Activated CD4-positive, alpha-beta T cell treated with anti-CD3 and anti-CD28 coated beads for 36 hours (primary cell): ENCODE results near the gene TRMT61A. TPM values are rescaled to one million over a fixed set of nuclear protein-coding genes. Genes with fewer than 3 reads are reported as not detected.

Experiments
- ATAC-seq: fragments of 200-7000 bp; cut with Tn5 transposase; one replicate; pipeline ENCODE4 v1.10.0; 2021; ENCODE audit warnings: mild to moderate bottlenecking, moderate library complexity
- CTCF ChIA-PET: fragments of 350-600 bp; sonication (Branson Sonifier 250); formaldehyde crosslinking; loops from one replicate; lab custom pipeline; 2021; ENCODE audit warnings: antibody characterized with exemption; lab: Charles Lee
- POLR2A ChIA-PET: fragments of 350-600 bp; sonication (Branson Sonifier 250); formaldehyde crosslinking; loops from one replicate; lab custom pipeline; 2021; ENCODE audit warnings: antibody characterized with exemption, inconsistent platforms; lab: Charles Lee
- DNase-seq: peaks from one replicate; pipeline ENCODE4 v3.0.0-alpha.2; 2020
- H3K27ac Mint-ChIP-seq: one replicate; pipeline ENCODE4 v1.8.0; 2021; ENCODE audit warnings: mixed read lengths
- H3K27me3 Mint-ChIP-seq: one replicate; pipeline ENCODE4 v1.8.0; 2021; ENCODE audit warnings: mixed read lengths
- H3K36me3 Mint-ChIP-seq: one replicate; pipeline ENCODE4 v1.8.0; 2021; ENCODE audit warnings: low read depth, mixed read lengths
- H3K4me1 Mint-ChIP-seq: one replicate; pipeline ENCODE4 v1.8.0; 2021; ENCODE audit warnings: mixed read lengths
- H3K4me3 Mint-ChIP-seq: one replicate; pipeline ENCODE4 v1.8.0; 2021; ENCODE audit warnings: mild to moderate bottlenecking, moderate library complexity, mixed read lengths
- H3K9me3 Mint-ChIP-seq: one replicate; pipeline ENCODE4 v1.8.0; 2021; ENCODE audit warnings: low read depth, mixed read lengths
- intact Hi-C, 2 experiments: fragments of 100-400 bp; cut with DNase I in 1 of 2; cut with micrococcal nuclease in 1 of 2; formaldehyde crosslinking; loops; one replicate each; pipeline versions ENCODE4 v1.14.2 to v1.15.1; 2022 to 2024; cut with DNase I, micrococcal nuclease
- total RNA-seq, 2 experiments: library from RNA; stranded (reverse); gene quantifications; one replicate each; pipeline ENCODE4 v1.2.3, GENCODE V29; 2021

TRMT61A gene
- 1 to 10 TPM; 8.8 to 9.0 TPM for total RNA-seq

- ChIA-PET POLR2A (interaction anchor here (1.4 kb wide), 2 partner anchors 8 to 33 kb away, joined by 3 read pairs; partner anchors contain the start of gene BAG5), CTCF (interaction anchor here (1.5 to 2.6 kb wide), 3 partner anchors 8 to 33 kb away, joined by 3 to 10 read pairs (median 9); partner anchors contain the start of gene BAG5)
- Mint-ChIP-seq H3K9me3 (no peaks in the 10 kb centered on the region), H3K4me3 (peak within 1 kb of the TSS; percentile 96), H3K4me1 (peaks cover 33% of the 10 kb centered on the region), H3K27ac (peak within 1 kb of the TSS; percentile 94), H3K27me3 (peaks cover 2% of the 10 kb centered on the region), H3K36me3 (peaks cover 11% of the 10 kb centered on the region)
- peak; percentile 87 for DNase-seq
- intact Hi-C loops: loop anchor here (1.0 to 10.0 kb wide), 6 partner anchors 34 to 454 kb away; partner anchors contain the start of genes BAG5 (in 2 of the 2), COA8 (in 2 of the 2), EIF5 (in 1 of the 2) and KLC1 (in 1 of the 2)
- ATAC-seq: peak; percentile 77
These were observed at the start of gene TRMT61A for GRCh38 chr14:103528587-103529382. Gene TRMT61A (plus strand): TSS chr14:103529196. CDS start chr14:103529979, 783 bp downstream.

- ChIA-PET CTCF (interaction anchor here (0.7 to 1.4 kb wide), 7 partner anchors 9 to 420 kb away, joined by 3 read pairs; no protein-coding TSS in a partner anchor), POLR2A (no interaction called here)
- Mint-ChIP-seq H3K4me3 (no peak overlapping the region), H3K9me3 (no peaks in the 10 kb centered on the region), H3K27me3 (no peaks in the 10 kb centered on the region), H3K4me1 (peaks cover 17% of the 10 kb centered on the region), H3K27ac (peak overlapping the region; percentile 2), H3K36me3 (peaks cover 37% of the 10 kb centered on the region)
- ATAC-seq: peak; percentile 83
- no peak for DNase-seq
- intact Hi-C loops: no loop called here
These were observed 48.4 kb upstream of the TRMT61A start for GRCh38 chr14:103480595-103480994.

GRCh38 chr14:103483600-103483999 lies 45.4 kb upstream of the TRMT61A start:
- intact Hi-C loops: no loop called here
- Mint-ChIP-seq H3K27me3 (no peaks in the 10 kb centered on the region), H3K4me1 (peaks cover 17% of the 10 kb centered on the region), H3K4me3 (no peak overlapping the region), H3K36me3 (peaks cover 32% of the 10 kb centered on the region), H3K27ac (no peak overlapping the region), H3K9me3 (no peaks in the 10 kb centered on the region)
- DNase-seq (no peak), ATAC-seq (peak; percentile 12)
- ChIA-PET POLR2A (no interaction called here), CTCF (no interaction called here)

GRCh38 chr14:103485504-103485903 lies 43.5 kb upstream of the TRMT61A start:
- H3K36me3 Mint-ChIP-seq: peaks cover 35% of the 10 kb centered on the region
- H3K4me3 Mint-ChIP-seq: no peak overlapping the region
- H3K27me3 Mint-ChIP-seq: no peaks in the 10 kb centered on the region
- CTCF ChIA-PET: interaction anchor here (0.7 kb wide), 1 partner anchor 60 kb away, joined by 4 read pairs; no protein-coding TSS in a partner anchor
- no peak for ATAC-seq
- POLR2A ChIA-PET: no interaction called here
- H3K4me1 Mint-ChIP-seq: peaks cover 7% of the 10 kb centered on the region
- no peak overlapping the region for H3K27ac Mint-ChIP-seq
- no peaks in the 10 kb centered on the region for H3K9me3 Mint-ChIP-seq
- DNase-seq: no peak
- intact Hi-C loops: no loop called here

- Mint-ChIP-seq H3K4me3 (no peak overlapping the region), H3K9me3 (no peaks in the 10 kb centered on the region), H3K36me3 (peaks cover 25% of the 10 kb centered on the region), H3K4me1 (no peaks in the 10 kb centered on the region), H3K27me3 (no peaks in the 10 kb centered on the region), H3K27ac (no peak overlapping the region)
- DNase-seq (no peak), ATAC-seq (no peak)
- ChIA-PET CTCF (interaction anchor here (1.4 kb wide), 1 partner anchor 12 kb away, joined by 3 read pairs; no protein-coding TSS in a partner anchor), POLR2A (no interaction called here)
- intact Hi-C loops: no loop called here
These were observed 40.9 kb upstream of the TRMT61A start for GRCh38 chr14:103488071-103488470.

- Mint-ChIP-seq H3K36me3 (peaks cover 20% of the 10 kb centered on the region), H3K9me3 (no peaks in the 10 kb centered on the region), H3K4me3 (no peak overlapping the region), H3K4me1 (no peaks in the 10 kb centered on the region), H3K27ac (no peak overlapping the region), H3K27me3 (no peaks in the 10 kb centered on the region)
- ChIA-PET POLR2A (no interaction called here), CTCF (interaction anchor here (0.6 to 0.8 kb wide), 2 partner anchors 65 to 174 kb away, joined by 3 read pairs; no protein-coding TSS in a partner anchor)
- no peak for ATAC-seq
- DNase-seq: no peak
- intact Hi-C loops: no loop called here
These were observed 40.0 kb upstream of the TRMT61A start for GRCh38 chr14:103488960-103489359.

GRCh38 chr14:103489621-103490020 lies 39.4 kb upstream of the TRMT61A start:
- Mint-ChIP-seq H3K27me3 (no peaks in the 10 kb centered on the region), H3K9me3 (no peaks in the 10 kb centered on the region), H3K27ac (no peak overlapping the region), H3K36me3 (peaks cover 20% of the 10 kb centered on the region), H3K4me1 (no peaks in the 10 kb centered on the region), H3K4me3 (no peak overlapping the region)
- ChIA-PET CTCF (interaction anchor here (0.6 to 0.8 kb wide), 2 partner anchors 65 to 173 kb away, joined by 3 read pairs; no protein-coding TSS in a partner anchor), POLR2A (no interaction called here)
- DNase-seq: no peak
- no peak for ATAC-seq
- intact Hi-C loops: no loop called here

GRCh38 chr14:103491691-103492090 lies 37.3 kb upstream of the TRMT61A start:
- H3K4me3 Mint-ChIP-seq: no peak overlapping the region
- H3K9me3 Mint-ChIP-seq: no peaks in the 10 kb centered on the region
- intact Hi-C loops: no loop called here
- no peak overlapping the region for H3K27ac Mint-ChIP-seq
- no peaks in the 10 kb centered on the region for H3K4me1 Mint-ChIP-seq
- no peaks in the 10 kb centered on the region for H3K27me3 Mint-ChIP-seq
- POLR2A ChIA-PET: no interaction called here
- CTCF ChIA-PET: interaction anchor here (1.0 kb wide), 1 partner anchor 11 kb away, joined by 3 read pairs; no protein-coding TSS in a partner anchor
- H3K36me3 Mint-ChIP-seq: peaks cover 23% of the 10 kb centered on the region
- no peak for ATAC-seq
- no peak for DNase-seq

GRCh38 chr14:103492156-103492925 lies 36.7 kb upstream of the TRMT61A start:
- no peak overlapping the region for H3K4me3 Mint-ChIP-seq
- POLR2A ChIA-PET: no interaction called here

GRCh38 chr14:103495854-103496253 lies 33.1 kb upstream of the TRMT61A start:
- no peak for ATAC-seq
- H3K27me3 Mint-ChIP-seq: no peaks in the 10 kb centered on the region
- H3K9me3 Mint-ChIP-seq: no peaks in the 10 kb centered on the region

More at GRCh38 chr14:103492156-103492925, 36.7 kb upstream of the TRMT61A start:
- Mint-ChIP-seq H3K27ac (no peak overlapping the region), H3K27me3 (no peaks in the 10 kb centered on the region), H3K4me1 (no peaks in the 10 kb centered on the region), H3K36me3 (peaks cover 22% of the 10 kb centered on the region), H3K9me3 (no peaks in the 10 kb centered on the region)
- ATAC-seq: no peak
- DNase-seq: no peak
- CTCF ChIA-PET: interaction anchor here (0.7 to 1.0 kb wide), 2 partner anchors 11 to 1201 kb away, joined by 3 read pairs; no protein-coding TSS in a partner anchor
- intact Hi-C loops: no loop called here

GRCh38 chr14:103496776-103497175 lies 32.2 kb upstream of the TRMT61A start:
- ChIA-PET CTCF (interaction anchor here (0.6 to 1.5 kb wide), 2 partner anchors 10 to 550 kb away, joined by 3 read pairs; no protein-coding TSS in a partner anchor), POLR2A (no interaction called here)
- intact Hi-C loops: no loop called here
- Mint-ChIP-seq H3K4me3 (no peak overlapping the region), H3K9me3 (no peaks in the 10 kb centered on the region), H3K36me3 (peaks cover 29% of the 10 kb centered on the region), H3K27me3 (no peaks in the 10 kb centered on the region), H3K4me1 (peaks cover 9% of the 10 kb centered on the region), H3K27ac (no peak overlapping the region)
- ATAC-seq: no peak
- no peak for DNase-seq

More at GRCh38 chr14:103495854-103496253, 33.1 kb upstream of the TRMT61A start:
- H3K36me3 Mint-ChIP-seq: peaks cover 28% of the 10 kb centered on the region
- DNase-seq: no peak
- H3K4me3 Mint-ChIP-seq: no peak overlapping the region
- CTCF ChIA-PET: interaction anchor here (0.6 kb wide), 1 partner anchor 160 kb away, joined by 3 read pairs; no protein-coding TSS in a partner anchor
- H3K27ac Mint-ChIP-seq: no peak overlapping the region
- intact Hi-C loops: no loop called here
- POLR2A ChIA-PET: no interaction called here
- peaks cover 9% of the 10 kb centered on the region for H3K4me1 Mint-ChIP-seq
